ENCODE data around the gene SUSD3.

DNA sequence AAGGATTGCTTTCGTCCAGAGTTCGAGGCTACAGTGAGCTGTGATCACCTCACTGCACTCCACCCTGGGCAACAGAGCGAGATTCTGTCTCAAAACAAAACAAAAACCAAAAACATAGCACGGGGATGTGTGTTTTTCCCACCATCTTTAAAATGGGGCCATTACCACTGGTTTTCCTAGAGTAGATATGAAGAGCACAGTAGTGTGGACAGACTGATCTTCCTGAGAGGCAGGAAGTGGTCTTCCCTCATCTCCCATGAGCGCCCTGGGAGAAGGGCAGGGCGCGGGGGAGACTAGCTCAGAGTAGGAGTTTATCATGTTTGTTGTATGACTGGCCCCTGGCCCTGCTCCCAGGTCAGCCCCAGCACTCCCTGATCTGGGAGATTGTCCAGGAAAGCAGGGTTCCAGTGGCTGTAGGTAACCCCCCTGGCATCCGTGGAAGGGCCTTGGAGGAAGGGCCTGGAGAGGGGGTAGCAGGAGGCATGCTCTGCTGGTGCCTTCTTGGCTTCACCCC, 2.3 kb downstream of the SUSD3 start:
- no peak for TF ChIP-seq POLR2A (IDR thresholded peaks at IDR 0.05)
- TF ChIP-seq, protein P1, sequence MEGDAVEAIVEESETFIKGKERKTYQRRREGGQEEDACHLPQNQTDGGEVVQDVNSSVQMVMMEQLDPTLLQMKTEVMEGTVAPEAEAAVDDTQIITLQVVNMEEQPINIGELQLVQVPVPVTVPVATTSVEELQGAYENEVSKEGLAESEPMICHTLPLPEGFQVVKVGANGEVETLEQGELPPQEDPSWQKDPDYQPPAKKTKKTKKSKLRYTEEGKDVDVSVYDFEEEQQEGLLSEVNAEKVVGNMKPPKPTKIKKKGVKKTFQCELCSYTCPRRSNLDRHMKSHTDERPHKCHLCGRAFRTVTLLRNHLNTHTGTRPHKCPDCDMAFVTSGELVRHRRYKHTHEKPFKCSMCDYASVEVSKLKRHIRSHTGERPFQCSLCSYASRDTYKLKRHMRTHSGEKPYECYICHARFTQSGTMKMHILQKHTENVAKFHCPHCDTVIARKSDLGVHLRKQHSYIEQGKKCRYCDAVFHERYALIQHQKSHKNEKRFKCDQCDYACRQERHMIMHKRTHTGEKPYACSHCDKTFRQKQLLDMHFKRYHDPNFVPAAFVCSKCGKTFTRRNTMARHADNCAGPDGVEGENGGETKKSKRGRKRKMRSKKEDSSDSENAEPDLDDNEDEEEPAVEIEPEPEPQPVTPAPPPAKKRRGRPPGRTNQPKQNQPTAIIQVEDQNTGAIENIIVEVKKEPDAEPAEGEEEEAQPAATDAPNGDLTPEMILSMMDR (IDR thresholded peaks at IDR 0.05), result no peak
